Fibroblast of lung (primary cell): ENCODE measurements around the gene CPN2.

Experiments
- EZH2 ChIP-seq: IDR thresholded peaks from 2 replicates; pipeline ENCODE4 v1.5.1; 2012; ENCODE audit warnings: low read length, control low read depth, mild to moderate bottlenecking; ENCODE audit errors: missing control alignments
- TF ChIP-seq, protein P1 (sequence below), 2 donors: IDR thresholded peaks in 1 of 2; conservative IDR thresholded peaks in 1 of 2; 1 replicate in 1 of 2; 2 replicates in 1 of 2; pipeline ENCODE4 v1.5.1; 2011 to 2012; ENCODE audit warnings: low read length in 2 of 2, control low read depth in 1 of 2, inconsistent platforms in 1 of 2, low read depth in 1 of 2, mild to moderate bottlenecking in 1 of 2

GRCh38 chr3:194328053-194328657, 23.0 kb downstream of the CPN2 start:
- TF ChIP-seq, protein P1, sequence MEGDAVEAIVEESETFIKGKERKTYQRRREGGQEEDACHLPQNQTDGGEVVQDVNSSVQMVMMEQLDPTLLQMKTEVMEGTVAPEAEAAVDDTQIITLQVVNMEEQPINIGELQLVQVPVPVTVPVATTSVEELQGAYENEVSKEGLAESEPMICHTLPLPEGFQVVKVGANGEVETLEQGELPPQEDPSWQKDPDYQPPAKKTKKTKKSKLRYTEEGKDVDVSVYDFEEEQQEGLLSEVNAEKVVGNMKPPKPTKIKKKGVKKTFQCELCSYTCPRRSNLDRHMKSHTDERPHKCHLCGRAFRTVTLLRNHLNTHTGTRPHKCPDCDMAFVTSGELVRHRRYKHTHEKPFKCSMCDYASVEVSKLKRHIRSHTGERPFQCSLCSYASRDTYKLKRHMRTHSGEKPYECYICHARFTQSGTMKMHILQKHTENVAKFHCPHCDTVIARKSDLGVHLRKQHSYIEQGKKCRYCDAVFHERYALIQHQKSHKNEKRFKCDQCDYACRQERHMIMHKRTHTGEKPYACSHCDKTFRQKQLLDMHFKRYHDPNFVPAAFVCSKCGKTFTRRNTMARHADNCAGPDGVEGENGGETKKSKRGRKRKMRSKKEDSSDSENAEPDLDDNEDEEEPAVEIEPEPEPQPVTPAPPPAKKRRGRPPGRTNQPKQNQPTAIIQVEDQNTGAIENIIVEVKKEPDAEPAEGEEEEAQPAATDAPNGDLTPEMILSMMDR (conservative IDR thresholded peaks at IDR 0.05 in 1 of 2, IDR thresholded peaks at IDR 0.05 in 1 of 2; ENCODE audit: low read depth in 1 of 2, low read length in 2 of 2): no peak
- no peak for TF ChIP-seq EZH2
